ENCODE measurements around the gene LSM4.

DNA sequence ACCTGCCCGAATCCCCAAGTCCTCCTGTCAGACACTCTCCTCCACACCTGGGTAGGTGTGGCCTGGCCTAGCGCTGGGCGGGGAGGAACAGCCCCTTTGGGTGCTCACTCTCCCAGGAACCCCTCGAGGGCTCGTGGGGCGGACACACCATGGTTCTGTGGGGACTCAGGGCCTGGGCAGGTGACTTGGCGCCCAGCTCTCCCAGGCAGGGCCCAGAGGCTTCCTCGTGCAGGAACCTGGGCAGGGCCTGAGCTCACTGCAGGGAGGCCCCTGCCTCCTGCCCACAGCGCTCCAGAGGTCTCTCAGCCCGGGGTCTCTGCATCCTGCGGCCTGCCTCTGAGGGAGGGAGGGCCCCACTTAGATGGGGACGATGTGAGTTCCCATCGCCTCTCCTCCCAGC is 11.9 kb downstream of the LSM4 start:
- TF ChIP-seq, protein P1, sequence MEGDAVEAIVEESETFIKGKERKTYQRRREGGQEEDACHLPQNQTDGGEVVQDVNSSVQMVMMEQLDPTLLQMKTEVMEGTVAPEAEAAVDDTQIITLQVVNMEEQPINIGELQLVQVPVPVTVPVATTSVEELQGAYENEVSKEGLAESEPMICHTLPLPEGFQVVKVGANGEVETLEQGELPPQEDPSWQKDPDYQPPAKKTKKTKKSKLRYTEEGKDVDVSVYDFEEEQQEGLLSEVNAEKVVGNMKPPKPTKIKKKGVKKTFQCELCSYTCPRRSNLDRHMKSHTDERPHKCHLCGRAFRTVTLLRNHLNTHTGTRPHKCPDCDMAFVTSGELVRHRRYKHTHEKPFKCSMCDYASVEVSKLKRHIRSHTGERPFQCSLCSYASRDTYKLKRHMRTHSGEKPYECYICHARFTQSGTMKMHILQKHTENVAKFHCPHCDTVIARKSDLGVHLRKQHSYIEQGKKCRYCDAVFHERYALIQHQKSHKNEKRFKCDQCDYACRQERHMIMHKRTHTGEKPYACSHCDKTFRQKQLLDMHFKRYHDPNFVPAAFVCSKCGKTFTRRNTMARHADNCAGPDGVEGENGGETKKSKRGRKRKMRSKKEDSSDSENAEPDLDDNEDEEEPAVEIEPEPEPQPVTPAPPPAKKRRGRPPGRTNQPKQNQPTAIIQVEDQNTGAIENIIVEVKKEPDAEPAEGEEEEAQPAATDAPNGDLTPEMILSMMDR (IDR thresholded peaks at IDR 0.05) = no peak
- TF ChIP-seq POLR2AphosphoS5 (IDR thresholded peaks at IDR 0.05) = no peak
